Head of caudate nucleus (tissue), 42 donors: ENCODE measurements around the gene TENM4.

Experiments
- DNase-seq, 42 donors: peaks; one replicate each; pipeline versions ENCODE4 v3.0.0 to v3.0.0-alpha.2; 2020 to 2021; ENCODE audit warnings: mixed read lengths in 7 of 42
- intact Hi-C: fragments of 100-400 bp; cut with DNase I; formaldehyde crosslinking; loops from one replicate; pipeline ENCODE4 v1.15.0; 2022

Gene TENM4

DNA sequence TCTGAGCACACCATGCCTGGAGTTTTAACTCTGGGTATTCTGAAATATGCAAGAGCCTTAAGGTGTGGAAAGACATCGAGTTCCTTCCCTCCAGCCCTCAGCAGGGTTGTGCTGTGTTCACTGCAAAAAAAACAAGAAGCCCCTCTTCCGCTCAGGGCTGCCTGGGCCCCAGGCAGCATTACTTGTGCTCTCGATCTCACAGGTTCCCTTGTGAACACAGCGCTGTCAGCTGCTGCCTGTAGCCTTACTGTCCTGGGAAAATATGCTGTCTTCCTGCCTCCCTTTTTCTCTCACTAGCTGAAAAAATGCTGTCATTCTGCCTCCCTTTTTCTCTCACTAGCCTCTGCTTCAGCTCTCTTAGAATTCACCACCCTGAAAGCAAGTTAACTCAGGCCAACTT, 15.7 kb upstream of the TENM4 start:
- intact Hi-C loops = no loop called here

DNA sequence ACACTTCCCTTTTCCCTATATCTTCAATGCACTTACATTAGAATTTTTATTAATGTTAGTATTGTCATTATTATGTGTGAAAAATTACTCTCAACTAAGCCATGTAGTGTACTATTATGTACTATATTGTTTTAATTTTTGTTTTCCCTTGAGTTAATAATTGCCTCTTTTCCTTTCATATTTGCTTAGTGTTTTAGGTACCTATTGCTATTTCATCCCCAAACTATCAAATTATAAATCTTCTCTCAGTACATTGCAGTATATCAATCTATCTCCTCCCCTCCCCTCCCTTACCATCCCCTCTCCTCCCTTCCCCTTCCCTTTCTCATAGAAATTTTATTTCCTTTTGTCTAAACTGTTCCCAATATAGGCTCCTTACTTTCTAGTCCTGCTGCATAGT, 12.8 kb upstream of the TENM4 start:
- intact Hi-C loops = no loop called here

More for the DNA sequence above, 15.7 kb upstream of the TENM4 start:
- DNase-seq = peak in 1 of 42 donors; percentile 5

DNA sequence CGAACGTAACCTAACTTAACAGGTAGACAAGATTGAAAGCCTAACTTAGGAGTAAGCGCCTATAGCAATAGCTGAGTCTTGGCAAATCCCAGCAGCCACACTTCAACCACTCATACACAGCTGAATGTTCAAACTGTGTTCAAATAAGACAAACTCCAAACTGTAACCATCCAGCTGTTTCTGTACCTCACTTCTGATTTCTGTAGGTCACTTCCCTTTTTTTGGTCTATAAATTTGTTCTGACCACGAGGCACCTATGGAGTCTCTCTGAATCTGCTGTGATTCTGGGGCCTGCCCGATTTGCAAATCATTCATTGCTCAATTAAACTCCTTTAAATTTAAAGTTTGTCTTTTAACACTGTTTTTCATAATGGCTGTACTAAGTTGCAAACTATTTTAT, 8.2 kb upstream of the TENM4 start:
- intact Hi-C loops = no loop called here
- no peak for DNase-seq

More for the DNA sequence above, 12.8 kb upstream of the TENM4 start:
- no peak for DNase-seq

DNA sequence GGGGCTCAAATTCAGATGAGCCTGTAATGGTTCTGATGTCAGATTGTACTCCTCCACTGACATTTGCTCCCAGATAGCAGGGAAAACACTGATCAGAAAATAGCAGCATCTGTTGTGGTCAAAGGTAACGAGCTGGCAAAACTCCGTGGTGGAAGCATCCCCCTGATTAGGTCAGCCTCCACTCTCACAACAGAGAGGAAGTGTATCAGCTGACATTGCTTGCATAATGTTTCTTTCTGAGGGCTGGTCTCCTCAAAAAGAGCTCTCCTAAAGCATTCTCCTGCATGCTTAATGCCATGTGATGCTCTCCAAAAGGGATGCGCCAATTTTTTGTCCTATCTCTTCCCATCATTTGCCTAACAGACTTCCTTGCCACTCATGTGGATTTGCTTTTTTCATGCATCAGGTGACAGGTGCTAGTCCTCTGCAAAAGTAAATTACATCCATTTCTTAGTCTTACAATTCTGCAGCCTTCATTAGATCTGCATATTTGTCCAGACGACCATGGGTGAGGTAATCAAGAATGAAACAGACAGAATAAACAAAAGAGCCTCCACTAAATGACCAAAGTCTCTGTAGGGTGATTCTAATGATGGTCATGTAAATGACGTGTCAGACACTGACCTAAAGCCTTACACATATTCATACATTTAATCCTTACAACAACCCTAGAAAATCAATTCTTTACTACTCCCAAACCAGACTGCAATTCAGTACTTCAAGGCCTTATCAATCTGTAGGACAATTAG, 6.4 kb upstream of the TENM4 start:
- intact Hi-C loops = no loop called here
- peak in 1 of 42 donors; percentile 37 for DNase-seq

DNA sequence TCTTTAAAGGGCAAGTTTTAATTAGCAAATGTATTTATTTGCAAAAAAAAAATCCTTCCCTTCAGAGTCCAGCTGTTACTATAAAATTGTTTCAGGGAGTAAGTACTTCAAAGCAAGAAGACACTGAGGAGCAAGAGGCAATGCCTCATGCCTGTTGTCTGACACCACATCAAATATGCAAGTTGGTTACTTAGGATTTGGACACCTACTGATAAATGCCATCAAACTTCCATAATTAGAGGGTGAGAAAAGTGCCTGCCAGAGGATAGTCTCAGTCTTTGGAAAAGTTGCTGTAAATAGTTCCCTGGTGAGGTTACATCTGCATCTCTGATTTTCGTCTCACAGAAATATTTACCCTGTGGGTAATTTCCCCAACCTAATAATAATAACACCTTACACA, 4.1 kb upstream of the TENM4 start:
- no peak for DNase-seq
- intact Hi-C loops = no loop called here

DNA sequence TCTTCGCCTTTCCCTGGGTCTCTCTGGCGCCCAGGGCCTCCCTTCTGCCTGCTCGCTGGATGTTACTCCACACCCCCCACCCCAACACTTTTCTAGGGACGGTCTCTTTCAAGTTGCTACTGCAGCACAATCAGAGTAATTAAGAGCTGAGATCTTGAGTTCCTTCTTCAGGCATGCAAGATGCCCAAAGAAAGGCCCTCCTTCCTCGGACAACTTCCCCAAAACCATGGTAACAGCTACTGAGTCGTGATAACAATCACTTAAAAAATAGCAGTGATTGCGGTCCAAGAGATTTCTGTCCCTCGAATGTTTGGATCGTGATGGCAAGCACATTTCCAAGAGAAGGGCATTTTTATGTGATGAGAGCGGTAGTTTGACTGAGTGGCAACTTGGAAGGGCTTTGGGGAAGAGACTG, 638 bp upstream of the TENM4 start:
- intact Hi-C loops = no loop called here
- peak in 4 of 42 donors; percentile 12 to 18 (median 13) for DNase-seq

DNA sequence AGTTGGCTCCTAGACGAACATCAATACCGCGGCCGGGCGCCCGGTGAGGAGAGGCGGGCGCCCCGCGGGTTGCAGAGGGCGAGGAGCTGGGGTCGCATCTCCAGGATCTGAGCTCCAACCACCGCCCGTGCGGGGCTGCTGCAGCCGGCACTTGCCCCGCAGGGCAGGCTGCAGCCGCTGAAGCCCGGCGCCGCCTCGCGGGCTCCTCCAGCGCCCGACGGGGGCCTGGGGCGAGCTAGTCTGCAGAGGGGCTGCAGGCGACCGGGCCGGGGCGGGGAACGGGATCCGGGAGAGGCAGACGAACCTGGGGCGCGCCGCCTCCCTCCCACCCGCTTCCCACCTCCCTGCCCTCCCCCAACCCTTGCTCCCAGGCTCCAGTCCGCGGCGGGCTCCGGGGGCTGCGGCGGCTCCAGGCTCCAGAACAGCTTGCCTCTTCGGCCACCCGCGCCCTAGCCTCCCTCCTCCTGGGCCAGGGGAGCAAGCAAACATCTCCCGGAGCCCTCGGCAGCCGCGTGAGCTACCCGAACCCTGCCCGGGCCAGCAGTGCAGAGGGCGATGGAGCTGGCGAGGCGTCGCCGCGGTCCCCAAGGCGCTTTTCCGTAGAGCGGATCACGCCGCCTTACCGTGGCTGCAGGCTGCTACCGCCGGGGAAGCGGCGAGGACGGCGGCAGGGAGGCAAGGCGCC, 802 bp downstream of the TENM4 start:
- DNase-seq = peak in 38 of 42 donors; percentile 19 to 77 (median 52)
- intact Hi-C loops = no loop called here

DNA sequence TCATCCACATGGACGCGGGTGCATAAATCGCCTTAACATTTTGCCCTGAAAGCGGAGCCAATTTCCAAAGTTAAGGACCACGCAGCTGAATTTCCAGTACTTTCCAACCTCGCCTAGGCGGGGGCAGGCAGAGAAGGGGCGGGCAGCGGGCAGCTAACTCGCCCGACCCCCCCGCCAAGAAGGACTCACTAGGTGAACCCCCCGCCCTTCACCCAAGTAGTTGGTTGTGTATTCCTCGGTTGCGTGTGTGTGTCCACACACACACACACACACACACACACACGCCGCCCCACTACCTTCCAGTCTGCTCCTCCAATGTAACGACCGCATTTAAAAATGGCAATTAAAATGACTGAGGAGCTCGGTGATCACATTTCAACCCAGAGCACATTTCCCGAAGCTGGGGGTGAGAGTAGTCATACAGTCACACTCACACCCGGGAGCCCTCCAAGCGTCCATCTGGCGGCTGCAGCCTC, 1.4 kb downstream of the TENM4 start:
- DNase-seq = peak in 27 of 42 donors; percentile 11 to 62 (median 26)
- intact Hi-C loops = no loop called here

DNA sequence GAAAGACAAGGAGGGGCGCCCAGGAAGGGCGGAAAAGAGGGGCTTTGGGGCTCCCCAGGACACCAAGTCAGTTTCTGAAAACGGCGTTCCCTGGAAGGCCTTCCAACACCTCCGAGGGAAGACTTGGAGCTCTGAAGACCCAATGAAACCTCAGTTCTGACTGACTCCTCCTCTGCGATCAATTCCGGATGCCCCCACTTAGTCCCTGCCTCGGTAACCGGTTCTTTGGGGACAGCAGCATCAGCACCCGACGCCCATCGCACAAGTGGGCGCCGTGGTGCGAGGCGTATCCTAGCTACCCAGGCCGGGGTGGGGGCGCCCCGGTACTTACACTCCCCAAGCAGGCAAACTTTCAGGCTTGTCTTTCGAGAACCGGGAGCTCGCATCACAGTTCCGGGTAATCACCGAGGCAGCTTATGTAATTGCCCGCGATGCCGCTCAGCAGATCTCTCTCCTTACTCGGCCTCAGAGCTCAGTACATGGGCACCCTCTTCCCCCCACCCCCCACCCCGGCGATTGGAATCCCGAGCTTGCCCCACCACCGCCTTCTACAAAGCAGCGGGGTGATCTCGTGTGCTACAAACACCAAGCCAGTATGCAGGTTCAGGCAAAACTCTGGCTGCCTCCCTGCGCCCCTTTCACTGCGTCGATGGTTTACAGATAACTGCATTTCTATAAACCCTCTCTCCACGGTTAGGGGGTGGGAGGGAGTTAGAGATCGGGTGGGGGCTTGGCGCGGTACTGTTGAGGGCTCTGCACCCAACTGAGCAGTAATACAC, 2.0 kb downstream of the TENM4 start:
- intact Hi-C loops = no loop called here
- peak in 41 of 42 donors; percentile 32 to 87 (median 67) for DNase-seq

DNA sequence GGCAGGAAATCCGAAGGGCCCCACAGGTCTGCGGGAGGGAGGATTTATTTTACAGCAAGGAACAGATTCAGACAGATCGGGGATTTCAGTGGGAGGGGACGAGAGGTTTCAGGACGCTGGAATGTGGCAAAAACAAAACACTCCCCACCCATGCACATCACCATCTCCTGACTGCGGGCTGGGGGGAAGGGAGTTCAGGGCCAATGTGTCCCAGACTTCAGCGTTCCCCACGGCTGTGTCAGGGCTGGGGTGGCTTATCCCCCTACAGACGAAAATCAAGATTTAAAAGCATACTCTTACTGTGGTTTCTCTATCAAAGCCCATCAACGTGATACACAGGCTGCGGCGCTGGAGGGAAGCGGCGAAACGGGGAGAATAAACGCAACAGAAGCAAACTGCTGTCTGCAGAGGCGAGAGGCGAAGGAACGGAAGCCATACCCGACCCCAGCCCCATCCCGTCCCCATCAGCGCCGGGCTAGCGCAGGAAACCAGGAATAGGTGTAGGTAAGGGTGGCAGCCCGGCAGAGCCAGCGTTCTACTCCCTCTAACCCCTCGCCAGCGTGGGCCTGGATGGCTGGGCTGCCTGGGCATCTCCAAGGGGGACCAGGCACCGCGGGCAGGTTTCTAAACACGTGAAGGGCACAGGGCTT, 2.7 kb downstream of the TENM4 start:
- intact Hi-C loops = no loop called here
- DNase-seq = peak in 39 of 42 donors; percentile 7 to 71 (median 36)

DNA sequence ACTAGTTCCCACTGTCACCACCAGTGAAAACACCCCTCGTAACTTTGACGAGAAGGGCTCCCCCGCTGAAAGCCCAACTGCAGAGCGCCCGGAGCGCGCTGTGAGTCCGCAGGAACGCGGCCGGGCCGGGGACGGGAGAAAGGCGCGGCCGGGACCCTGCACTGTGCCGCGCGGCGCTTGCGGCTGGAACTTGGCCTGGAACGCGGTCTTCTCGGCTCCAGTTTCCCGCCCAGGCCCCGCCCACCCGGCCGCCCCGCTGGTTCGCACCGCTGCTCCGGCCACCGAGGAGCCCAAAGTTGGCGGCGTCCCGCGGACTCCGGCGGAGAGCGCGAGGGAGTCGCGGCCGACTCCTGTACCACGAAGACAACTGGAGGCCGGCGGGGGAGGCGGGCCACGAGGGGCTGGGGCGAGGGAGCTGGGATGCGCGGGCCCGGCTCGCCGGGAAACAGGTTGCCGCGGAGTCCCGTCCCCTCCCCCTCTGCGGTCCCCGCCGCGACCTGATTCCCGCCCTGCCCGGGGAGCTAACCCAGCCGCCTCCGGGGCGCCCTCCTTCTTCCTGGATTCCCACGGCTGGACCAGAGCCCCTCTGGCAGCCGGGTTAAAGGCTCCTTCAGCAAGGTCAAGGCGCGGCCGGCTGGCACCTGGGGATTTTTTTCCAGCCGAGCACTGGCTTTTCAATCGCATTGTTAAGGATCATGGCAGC, 3.4 kb downstream of the TENM4 start:
- intact Hi-C loops = no loop called here
- peak in 40 of 42 donors; percentile 23 to 74 (median 50) for DNase-seq

DNA sequence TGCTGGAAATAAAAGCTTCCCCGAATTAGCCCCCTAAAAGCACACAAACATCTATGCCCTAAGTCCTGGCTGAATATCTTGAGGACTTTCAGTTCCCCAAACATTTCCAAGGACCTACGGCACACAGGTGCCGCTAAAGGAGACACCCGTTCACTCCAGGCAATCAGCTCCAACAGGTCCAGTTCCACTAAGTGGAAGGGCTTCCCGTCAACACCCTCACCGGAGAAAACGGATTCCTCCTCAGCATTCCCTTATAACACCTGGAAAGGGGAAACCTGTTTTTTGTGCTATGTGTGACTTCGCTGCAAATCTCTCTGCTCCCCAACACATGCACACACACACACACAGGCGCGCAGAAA, 3.9 kb downstream of the TENM4 start:
- no peak for DNase-seq
- intact Hi-C loops = no loop called here

DNA sequence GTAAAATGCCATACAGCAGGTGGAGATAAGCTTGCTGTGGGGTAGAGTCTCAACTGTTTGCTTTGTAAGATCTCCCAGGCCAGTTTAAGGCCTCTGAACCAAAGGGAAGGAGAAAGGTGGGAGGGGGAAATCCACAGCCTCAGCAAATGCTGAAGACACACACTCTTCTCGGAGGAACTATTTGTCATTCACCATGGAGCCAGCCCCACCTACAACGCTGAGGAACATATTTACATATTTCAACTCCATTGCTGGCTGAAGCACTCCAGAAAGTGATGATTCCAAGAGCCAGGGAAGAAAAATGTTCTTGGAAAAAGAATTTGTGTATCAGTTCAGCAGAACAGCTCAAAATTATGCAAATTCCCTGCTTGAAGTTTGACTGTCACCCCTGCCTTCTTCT, 6.5 kb downstream of the TENM4 start:
- peak in 16 of 42 donors; percentile 15 to 61 (median 38) for DNase-seq

DNA sequence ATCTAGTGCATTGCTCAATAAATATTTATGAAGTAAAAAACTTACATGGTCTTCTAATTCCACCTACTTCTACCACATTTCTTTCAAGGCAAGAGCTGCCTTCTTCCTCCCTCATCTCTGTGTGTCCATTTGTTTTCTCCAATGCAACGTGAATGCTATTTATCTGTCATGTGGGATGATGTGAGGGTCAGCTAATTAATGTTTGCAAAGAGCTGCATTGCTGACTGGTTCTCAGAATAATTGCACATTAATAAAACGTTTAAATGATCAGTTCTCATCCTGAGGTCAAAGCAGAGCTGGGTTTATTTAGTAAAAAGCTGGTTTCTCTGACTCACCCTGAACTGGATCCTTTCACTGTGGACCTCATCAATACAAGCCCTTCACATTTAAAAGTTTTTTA, 8.7 kb downstream of the TENM4 start:
- intact Hi-C loops = no loop called here
- DNase-seq = no peak

More for the DNA sequence above, 6.5 kb downstream of the TENM4 start:
- intact Hi-C loops = no loop called here

DNA sequence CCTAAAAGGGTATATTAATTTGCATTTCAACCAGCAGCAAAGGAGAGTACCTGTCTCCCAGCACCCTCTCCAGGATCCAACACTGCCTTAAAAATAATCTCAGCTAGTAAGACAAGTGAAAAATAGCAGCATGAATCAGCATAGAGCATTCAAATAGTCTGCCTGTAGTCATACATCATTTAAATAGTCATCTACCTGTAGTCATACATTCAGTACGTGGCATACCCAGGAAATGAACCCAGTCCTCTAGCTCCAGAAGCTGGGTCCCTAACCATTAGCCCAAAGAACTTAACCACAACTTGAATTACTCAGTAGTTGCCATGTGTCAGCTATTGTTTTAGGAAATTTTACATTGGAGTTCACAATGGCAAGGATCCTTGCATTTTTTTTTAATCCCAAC, 9.3 kb downstream of the TENM4 start:
- intact Hi-C loops = no loop called here
- DNase-seq = peak in 3 of 42 donors; percentile 31 to 55 (median 53)

DNA sequence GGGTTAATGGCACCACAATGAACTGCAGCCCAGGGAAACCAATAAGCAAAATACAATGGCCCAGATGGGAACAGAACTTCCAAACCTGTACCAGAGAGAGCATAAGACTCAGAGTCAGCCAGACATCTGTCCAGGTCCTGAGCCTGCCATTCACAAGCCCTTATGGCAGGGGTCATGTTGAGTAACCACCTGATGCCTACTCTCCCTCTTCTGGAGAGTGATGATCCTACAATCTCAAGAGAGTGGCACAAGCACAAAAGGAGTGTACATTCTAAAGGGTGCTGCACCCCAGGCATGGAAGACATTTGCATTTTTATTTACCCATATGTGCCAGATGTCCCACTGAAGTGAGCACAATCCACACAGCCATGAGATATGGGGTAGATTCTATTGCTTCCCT, 10.6 kb downstream of the TENM4 start:
- intact Hi-C loops = no loop called here
- no peak for DNase-seq

DNA sequence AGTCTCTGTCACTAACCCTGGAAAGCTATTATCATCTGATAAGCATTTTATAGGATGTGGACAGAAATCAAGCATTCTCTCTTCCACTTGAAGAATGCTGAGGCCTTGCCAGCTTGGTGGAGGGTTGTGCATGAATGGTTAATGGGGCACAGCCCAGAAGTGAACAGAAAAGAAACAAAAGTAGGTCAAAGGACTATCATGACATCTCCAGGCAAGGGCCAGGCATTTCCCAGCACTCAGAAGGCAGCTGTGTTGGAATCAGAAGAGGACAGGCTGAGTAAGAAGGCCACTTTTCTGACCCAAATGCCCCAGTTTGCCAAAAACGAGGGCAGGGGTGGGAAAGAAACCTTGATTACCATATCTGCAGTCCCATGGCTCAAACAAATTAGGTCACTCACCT, 12.4 kb downstream of the TENM4 start:
- peak in 8 of 42 donors; percentile 7 to 77 (median 48) for DNase-seq
- intact Hi-C loops = no loop called here

DNA sequence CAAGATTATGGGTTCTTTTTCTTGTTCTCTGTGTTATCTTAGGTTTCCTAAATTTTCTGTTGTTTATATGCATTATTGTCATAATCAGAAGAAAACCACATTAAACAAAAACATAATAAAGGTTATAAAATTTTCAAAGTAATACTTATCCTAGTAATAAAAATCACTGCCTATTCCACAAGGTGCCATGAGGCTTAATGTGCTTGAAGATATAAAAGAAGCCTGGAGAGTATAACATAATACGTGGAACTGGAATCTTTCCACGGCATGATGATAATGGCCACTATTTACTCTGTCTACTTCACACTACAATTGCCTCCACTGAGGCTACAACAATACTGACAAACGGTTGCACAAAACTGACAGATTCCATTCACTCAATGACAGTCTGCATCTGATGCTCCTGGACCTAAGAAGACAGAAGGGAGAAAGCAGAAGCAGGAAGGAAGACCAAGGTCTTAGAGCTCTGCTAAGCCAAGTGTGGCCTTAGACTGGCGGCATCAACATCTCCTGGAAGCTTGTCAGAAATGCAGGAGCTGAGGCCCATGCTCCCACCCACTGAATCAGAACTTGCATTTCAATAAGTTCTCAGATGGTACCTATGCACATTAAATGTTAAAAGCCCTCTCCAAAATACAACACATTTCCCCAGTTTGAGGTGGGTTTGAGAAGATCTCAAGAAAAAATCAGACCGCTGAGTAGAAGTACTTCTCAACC, 13.1 kb downstream of the TENM4 start:
- no peak for DNase-seq
- intact Hi-C loops = no loop called here
